GM12801 (cell line): Measurements from ENCODE around the gene DIRAS2.

Experiments
- CTCF ChIP-seq: IDR thresholded peaks from one replicate; pipeline ENCODE4 v1.5.1; 2011; ENCODE audit warnings: control low read depth; ENCODE audit not compliant: insufficient read length; ENCODE audit errors: extremely low read depth

DIRAS2 gene

GRCh38 chr9:90632647-90633207 is 9.9 kb downstream of the DIRAS2 start:
- TF ChIP-seq CTCF: no peak

DNA sequence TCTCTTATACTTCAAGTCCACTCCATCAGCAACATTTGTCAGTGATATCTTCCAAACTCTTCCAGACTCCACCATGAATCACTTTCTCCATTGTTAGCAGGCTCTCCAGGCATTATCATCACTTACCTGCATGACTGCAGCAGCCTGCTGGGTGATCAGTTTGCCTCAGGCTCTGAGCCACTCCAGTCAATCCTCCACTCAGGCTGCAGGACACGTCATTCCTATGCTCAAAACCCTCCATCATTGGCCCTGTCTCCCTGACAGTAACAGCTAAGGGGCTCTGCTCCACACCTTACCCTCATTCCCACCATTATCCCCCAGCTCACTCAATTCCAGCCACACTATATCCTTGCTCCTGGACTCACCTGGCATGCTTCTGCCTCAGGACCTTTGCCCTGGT is 10.7 kb downstream of the DIRAS2 start:
- TF ChIP-seq CTCF: no peak

- no peak for TF ChIP-seq CTCF
Measured at GRCh38 chr9:90629991-90630390, 12.6 kb downstream of the DIRAS2 start.

DNA sequence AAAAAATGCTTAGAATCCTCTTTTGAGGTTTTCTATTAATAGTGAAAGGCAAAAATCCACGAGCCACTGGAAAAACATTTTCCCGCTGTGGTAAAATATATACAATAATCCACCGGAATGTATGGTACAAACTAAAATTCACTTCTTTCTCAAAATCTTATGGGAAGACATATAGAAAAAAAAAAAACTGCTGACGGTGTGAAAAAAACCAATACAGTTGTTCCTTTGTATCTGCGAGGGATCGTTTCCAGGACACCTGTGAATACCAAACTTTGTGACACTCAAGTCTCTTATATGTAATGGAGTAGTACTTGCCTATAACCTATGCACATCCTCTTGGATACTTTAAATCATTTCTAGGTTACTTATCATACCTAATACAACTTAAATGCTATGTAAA is 13.3 kb downstream of the DIRAS2 start:
- TF ChIP-seq CTCF: no peak

DNA sequence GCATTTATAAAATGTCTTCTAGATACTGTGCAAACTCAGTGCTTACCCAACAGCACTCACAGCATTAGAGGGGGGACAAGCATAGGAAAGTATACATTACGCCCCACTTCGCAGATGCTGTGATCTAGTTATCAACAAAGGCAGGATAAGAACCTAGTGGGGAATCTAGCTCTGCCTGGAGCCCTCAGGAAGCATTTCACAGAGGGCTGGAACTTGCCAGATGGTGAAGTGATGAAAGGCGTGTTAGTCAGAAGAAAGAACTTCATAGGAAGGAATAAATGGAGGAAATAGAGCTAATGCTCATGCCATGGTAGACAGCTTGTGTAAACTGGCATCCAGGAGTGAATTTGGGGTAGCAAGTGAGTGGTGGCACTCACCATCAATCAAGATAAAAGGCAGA is 25.8 kb downstream of the DIRAS2 start:
- TF ChIP-seq CTCF: no peak

- TF ChIP-seq CTCF: no peak
Measured at GRCh38 chr9:90613502-90613901, 29.1 kb downstream of the DIRAS2 start.

GRCh38 chr9:90612957-90613356 is 29.7 kb downstream of the DIRAS2 start:
- no peak for TF ChIP-seq CTCF

DNA sequence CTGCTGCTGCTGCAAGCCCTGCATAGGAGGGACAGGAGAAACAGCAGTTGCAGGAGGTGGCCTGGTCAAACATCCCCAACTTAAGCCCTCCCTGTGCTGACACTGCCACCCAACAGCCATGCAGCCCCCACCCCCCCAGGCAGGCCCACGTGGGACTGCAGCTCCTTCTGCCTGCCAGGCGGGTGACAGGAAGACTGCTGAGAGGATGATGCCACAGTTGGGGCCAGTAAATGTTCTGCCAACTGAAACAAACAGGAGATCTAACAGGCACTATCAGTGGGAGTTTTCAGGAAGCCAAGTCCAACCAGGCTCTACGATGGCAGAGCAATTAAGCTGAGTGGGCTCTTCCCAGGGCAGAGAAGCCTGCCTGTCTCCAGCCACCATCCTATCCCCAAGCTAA is 31.1 kb downstream of the DIRAS2 start:
- TF ChIP-seq CTCF: no peak
